ENCODE results near the gene RSPH9.
A peak's percentile ranks its signal among the peaks of the same experiment; 100 is the strongest.

The RSPH9 gene

DNA sequence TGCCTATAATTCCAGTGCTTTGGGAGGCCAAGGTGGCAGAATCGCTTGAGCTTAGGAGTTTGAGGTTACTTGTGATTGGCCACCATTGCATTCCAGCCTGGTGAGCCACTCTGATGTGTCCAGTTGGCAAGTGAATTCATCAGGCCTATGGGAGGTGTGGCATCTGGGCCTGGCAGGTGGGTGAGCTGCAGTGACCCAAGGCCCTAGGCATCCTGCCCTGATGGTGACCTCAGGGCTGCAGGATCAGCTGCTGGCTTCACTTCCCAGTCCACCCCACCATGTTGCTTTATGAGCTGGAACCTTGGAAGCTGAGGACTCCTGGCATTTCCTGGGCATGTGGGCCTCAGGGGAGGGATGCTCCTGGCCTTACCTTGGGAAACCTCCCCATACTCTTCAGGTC, 20.5 kb downstream of the RSPH9 start:
- H3K14ac ChIP-seq (ENCODE audit: low read length): no peak overlapping the region
- H3K27ac ChIP-seq (replicated peaks; ENCODE audit: low read length): no peak overlapping the region
- no peak overlapping the region for H2BK12ac ChIP-seq (ENCODE audit: low read length)
- no CpG with 5 or more reads among the region's 1 CpG for WGBS, 2 donors (ENCODE audit: extremely low coverage in 2 of 2, insufficient read length in 2 of 2, insufficient replicate concordance in 1 of 2)
- no peak overlapping the region for H2BK15ac ChIP-seq (ENCODE audit: low read length)
- no peak overlapping the region for H3K4me3 ChIP-seq (ENCODE audit: low read length in 2 of 2)
- H4K8ac ChIP-seq (ENCODE audit: low read depth, low read length): no peak overlapping the region
- no peak overlapping the region for H2BK5ac ChIP-seq (ENCODE audit: low read length)
- no peak overlapping the region for H2BK120ac ChIP-seq (ENCODE audit: low read depth, low read length)
- H3K27me3 ChIP-seq (ENCODE audit: control insufficient read depth in 3 of 3, insufficient read depth in 3 of 3, low read depth in 1 of 3, low read length in 3 of 3): peaks cover 0 to 2% (median 0%) of the 10 kb centered on the region in 3 experiments
- H3K79me1 ChIP-seq (ENCODE audit: low read depth, low read length): no peaks in the 10 kb centered on the region
- peaks cover 0 to 2% of the 10 kb centered on the region in 2 donors for H3K9me3 ChIP-seq (replicated peaks in 1 of 2; ENCODE audit: control insufficient read depth in 2 of 2, insufficient read depth in 1 of 2, low read depth in 1 of 2, low read length in 2 of 2)
- peaks cover 0 to 1% of the 10 kb centered on the region in 2 donors for H3K36me3 ChIP-seq (replicated peaks in 1 of 2; ENCODE audit: control insufficient read depth in 2 of 2, insufficient read depth in 2 of 2, low read length in 2 of 2)
- H3K4ac ChIP-seq (ENCODE audit: low read length): no peak overlapping the region
- H2AFZ ChIP-seq (ENCODE audit: low read length): no peak overlapping the region
- DNase-seq (ENCODE audit: low spot score): no peak
- H3K4me1 ChIP-seq (ENCODE audit: control insufficient read depth in 2 of 2, insufficient read depth in 1 of 2, low read depth in 1 of 2, low read length in 2 of 2): peaks cover 9 to 28% of the 10 kb centered on the region in 2 donors
- H4K91ac ChIP-seq (ENCODE audit: low read depth, low read length, poor library complexity): no peak overlapping the region
- H3K18ac ChIP-seq (ENCODE audit: low read length): no peak overlapping the region
- peak overlapping the region; percentile 56 for H3K9ac ChIP-seq (ENCODE audit: low read depth, low read length, poor library complexity)
- H2AK5ac ChIP-seq (ENCODE audit: low read depth, low read length): no peak overlapping the region
- no peak overlapping the region for H3K4me2 ChIP-seq (ENCODE audit: insufficient read depth, low read length, poor library complexity, severe bottlenecking)
- no peak overlapping the region for H3K23ac ChIP-seq (ENCODE audit: low read depth, low read length, poor library complexity)

DNA sequence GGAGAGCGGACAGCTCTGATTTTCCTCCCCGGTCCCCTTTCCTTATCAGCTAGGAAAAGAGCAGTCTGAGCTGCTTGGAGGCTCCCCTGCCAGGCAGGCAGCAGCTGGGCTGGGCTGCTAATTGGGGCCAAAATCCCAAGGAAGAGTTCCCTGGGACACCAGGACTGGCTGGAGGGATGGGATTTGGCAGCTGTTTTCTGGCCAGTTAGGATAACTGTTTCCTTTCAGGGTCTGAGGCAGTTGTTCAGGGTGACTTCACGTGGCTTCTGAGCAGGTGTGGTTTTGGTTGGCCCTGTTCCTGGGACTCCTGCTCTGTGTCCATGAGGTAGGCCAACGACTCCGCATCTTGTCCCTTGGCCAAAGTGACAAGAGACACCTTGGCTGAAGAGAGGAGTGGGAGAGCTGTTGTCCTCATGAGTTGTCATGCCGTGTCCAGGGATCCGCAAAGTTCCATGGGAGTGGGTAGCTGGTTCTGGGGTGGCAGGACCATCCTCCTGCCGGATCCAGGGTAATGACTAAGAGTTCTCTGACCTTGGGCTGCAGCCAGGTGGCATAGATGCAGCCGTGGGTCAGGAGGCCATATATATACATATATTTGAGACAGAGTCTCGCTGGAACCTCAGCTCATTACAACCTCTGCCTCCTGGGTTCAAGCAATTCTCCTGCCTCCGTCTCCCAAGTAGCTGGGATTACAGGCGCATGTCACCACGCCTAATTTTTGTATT, 21.5 kb downstream of the RSPH9 start:
- no peaks in the 10 kb centered on the region for H3K9me3 ChIP-seq (replicated peaks in 1 of 2; ENCODE audit: control insufficient read depth in 2 of 2, insufficient read depth in 1 of 2, low read depth in 1 of 2, low read length in 2 of 2)
- H3K9ac ChIP-seq (ENCODE audit: low read depth, low read length, poor library complexity): no peak overlapping the region
- H2AK5ac ChIP-seq (ENCODE audit: low read depth, low read length): no peak overlapping the region
- peaks cover 9 to 28% of the 10 kb centered on the region in 2 donors for H3K4me1 ChIP-seq (ENCODE audit: control insufficient read depth in 2 of 2, insufficient read depth in 1 of 2, low read depth in 1 of 2, low read length in 2 of 2)
- H3K14ac ChIP-seq (ENCODE audit: low read length): no peak overlapping the region
- H3K23ac ChIP-seq (ENCODE audit: low read depth, low read length, poor library complexity): no peak overlapping the region
- H3K4ac ChIP-seq (ENCODE audit: low read length): no peak overlapping the region
- H3K18ac ChIP-seq (ENCODE audit: low read length): no peak overlapping the region
- peaks cover 5 to 11% of the 10 kb centered on the region in 2 donors for H3K36me3 ChIP-seq (replicated peaks in 1 of 2; ENCODE audit: control insufficient read depth in 2 of 2, insufficient read depth in 2 of 2, low read length in 2 of 2)
- DNase-seq (ENCODE audit: low spot score): no peak
- no CpG with 5 or more reads among the region's 13 CpGs for WGBS, 2 donors (ENCODE audit: extremely low coverage in 2 of 2, insufficient read length in 2 of 2, insufficient replicate concordance in 1 of 2)
- H2BK120ac ChIP-seq (ENCODE audit: low read depth, low read length): no peak overlapping the region
- H3K79me1 ChIP-seq (ENCODE audit: low read depth, low read length): no peaks in the 10 kb centered on the region
- H3K4me2 ChIP-seq (ENCODE audit: insufficient read depth, low read length, poor library complexity, severe bottlenecking): no peak overlapping the region
- no peak overlapping the region for H2BK12ac ChIP-seq (ENCODE audit: low read length)
- no peak overlapping the region for H2BK5ac ChIP-seq (ENCODE audit: low read length)
- no peak overlapping the region for H2AFZ ChIP-seq (ENCODE audit: low read length)
- H4K91ac ChIP-seq (ENCODE audit: low read depth, low read length, poor library complexity): no peak overlapping the region
- no peak overlapping the region for H2BK15ac ChIP-seq (ENCODE audit: low read length)
- H4K8ac ChIP-seq (ENCODE audit: low read depth, low read length): no peak overlapping the region
- peaks cover 0 to 2% (median 0%) of the 10 kb centered on the region in 3 experiments for H3K27me3 ChIP-seq (ENCODE audit: control insufficient read depth in 3 of 3, insufficient read depth in 3 of 3, low read depth in 1 of 3, low read length in 3 of 3)
- no peak overlapping the region for H3K27ac ChIP-seq (replicated peaks; ENCODE audit: low read length)
- H3K4me3 ChIP-seq (ENCODE audit: low read length in 2 of 2): no peak overlapping the region

DNA sequence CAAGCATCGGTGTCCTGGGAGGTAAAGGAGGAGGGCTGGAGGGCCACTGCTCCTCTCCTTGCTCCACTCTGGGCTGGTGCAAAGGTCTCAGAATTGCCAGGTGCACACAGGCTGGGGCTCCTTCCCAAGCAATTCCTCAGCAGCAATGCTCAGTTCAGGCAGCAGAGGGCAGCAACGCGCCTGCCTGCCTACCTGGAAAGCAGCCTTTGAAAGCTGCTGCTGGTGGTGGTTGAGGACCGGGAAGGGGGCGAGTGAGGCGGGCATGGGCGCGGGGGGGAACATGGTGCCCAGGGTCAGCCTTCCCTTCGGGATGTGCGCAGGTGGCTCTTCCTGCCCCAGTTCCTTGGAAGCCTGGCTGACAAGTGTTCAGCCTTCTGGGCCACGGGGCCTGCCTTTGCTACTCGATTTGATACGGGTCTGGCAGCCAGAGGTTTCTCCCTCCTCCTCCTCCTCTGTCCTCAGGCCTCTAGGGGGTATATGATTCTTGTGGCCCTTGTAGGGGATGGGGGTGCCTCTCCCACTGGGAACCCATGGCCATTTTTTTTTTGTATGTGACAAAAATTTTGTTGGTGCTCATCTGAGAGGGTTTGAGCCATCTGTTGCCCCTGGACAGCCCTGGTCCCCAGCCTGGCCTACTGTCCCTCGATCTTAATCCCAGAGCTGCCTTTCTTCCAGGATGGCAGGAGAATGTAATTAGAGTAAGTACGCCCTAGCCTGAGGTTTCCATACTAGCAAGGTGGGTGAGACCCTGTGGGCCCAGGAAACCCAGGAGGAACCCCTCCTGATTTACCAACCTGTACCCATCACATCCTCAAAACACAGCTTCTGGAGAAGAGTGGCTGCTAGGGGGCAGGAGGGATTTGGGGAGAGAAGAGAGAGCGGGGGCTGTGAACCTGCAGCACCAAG, 22.7 kb downstream of the RSPH9 start:
- Histone ChIP-seq H3K14ac (ENCODE audit: low read length) (no peak overlapping the region), H3K4me2 (ENCODE audit: insufficient read depth, low read length, poor library complexity, severe bottlenecking) (peak overlapping the region; percentile 28), H2BK15ac (ENCODE audit: low read length) (peak overlapping the region; percentile 22), H3K4me1 (ENCODE audit: control insufficient read depth in 2 of 2, insufficient read depth in 1 of 2, low read depth in 1 of 2, low read length in 2 of 2) (peaks cover 9 to 28% of the 10 kb centered on the region in 2 donors), H3K4ac (ENCODE audit: low read length) (peak overlapping the region; percentile 55), H2BK120ac (ENCODE audit: low read depth, low read length) (no peak overlapping the region), H3K27ac (replicated peaks; ENCODE audit: low read length) (peak overlapping the region; percentile 36), H2BK12ac (ENCODE audit: low read length) (no peak overlapping the region), H3K9me3 (replicated peaks in 1 of 2; ENCODE audit: control insufficient read depth in 2 of 2, insufficient read depth in 1 of 2, low read depth in 1 of 2, low read length in 2 of 2) (no peaks in the 10 kb centered on the region), H3K27me3 (ENCODE audit: control insufficient read depth in 3 of 3, insufficient read depth in 3 of 3, low read depth in 1 of 3, low read length in 3 of 3) (peaks cover 0 to 2% (median 0%) of the 10 kb centered on the region in 3 experiments), H2BK5ac (ENCODE audit: low read length) (peak overlapping the region; percentile 15), H3K18ac (ENCODE audit: low read length) (peak overlapping the region; percentile 90), H3K9ac (ENCODE audit: low read depth, low read length, poor library complexity) (peak overlapping the region; percentile 68), H4K91ac (ENCODE audit: low read depth, low read length, poor library complexity) (no peak overlapping the region), H3K79me1 (ENCODE audit: low read depth, low read length) (no peaks in the 10 kb centered on the region), H3K36me3 (replicated peaks in 1 of 2; ENCODE audit: control insufficient read depth in 2 of 2, insufficient read depth in 2 of 2, low read length in 2 of 2) (peaks cover 9 to 23% of the 10 kb centered on the region in 2 donors), H3K23ac (ENCODE audit: low read depth, low read length, poor library complexity) (peak overlapping the region; percentile 46), H4K8ac (ENCODE audit: low read depth, low read length) (no peak overlapping the region), H2AK5ac (ENCODE audit: low read depth, low read length) (peak overlapping the region; percentile 54), H3K4me3 (ENCODE audit: low read length in 2 of 2) (no peak overlapping the region), H2AFZ (ENCODE audit: low read length) (no peak overlapping the region)
- DNase-seq (ENCODE audit: low spot score): peak; percentile 74
- WGBS, 2 donors (ENCODE audit: extremely low coverage in 2 of 2, insufficient read length in 2 of 2, insufficient replicate concordance in 1 of 2): no CpG with 5 or more reads among the region's 16 CpGs
